GM21717 (cell line): ENCODE results near the gene MYH9.
"Not testable (repeated sequence)": the region's sequence is repeated elsewhere in the genome, so short reads cannot be mapped to it uniquely, and the experiment has no call there.

Experiments
- ATAC-seq: cut with Tn5 transposase; IDR thresholded peaks from one replicate; pipeline ENCODE4 v1.9.1; 2021; ENCODE audit warnings: mild to moderate bottlenecking, moderate library complexity; ENCODE audit not compliant: unreplicated experiment

MYH9 gene

GRCh38 chr22:36415415-36416168 is 27.8 kb upstream of the MYH9 start:
- ATAC-seq: no peak

- no peak for ATAC-seq
Observed at GRCh38 chr22:36413022-36413775, 25.4 kb upstream of the MYH9 start.

- ATAC-seq: no peak
Observed at GRCh38 chr22:36411589-36412258, 24.0 kb upstream of the MYH9 start.

DNA sequence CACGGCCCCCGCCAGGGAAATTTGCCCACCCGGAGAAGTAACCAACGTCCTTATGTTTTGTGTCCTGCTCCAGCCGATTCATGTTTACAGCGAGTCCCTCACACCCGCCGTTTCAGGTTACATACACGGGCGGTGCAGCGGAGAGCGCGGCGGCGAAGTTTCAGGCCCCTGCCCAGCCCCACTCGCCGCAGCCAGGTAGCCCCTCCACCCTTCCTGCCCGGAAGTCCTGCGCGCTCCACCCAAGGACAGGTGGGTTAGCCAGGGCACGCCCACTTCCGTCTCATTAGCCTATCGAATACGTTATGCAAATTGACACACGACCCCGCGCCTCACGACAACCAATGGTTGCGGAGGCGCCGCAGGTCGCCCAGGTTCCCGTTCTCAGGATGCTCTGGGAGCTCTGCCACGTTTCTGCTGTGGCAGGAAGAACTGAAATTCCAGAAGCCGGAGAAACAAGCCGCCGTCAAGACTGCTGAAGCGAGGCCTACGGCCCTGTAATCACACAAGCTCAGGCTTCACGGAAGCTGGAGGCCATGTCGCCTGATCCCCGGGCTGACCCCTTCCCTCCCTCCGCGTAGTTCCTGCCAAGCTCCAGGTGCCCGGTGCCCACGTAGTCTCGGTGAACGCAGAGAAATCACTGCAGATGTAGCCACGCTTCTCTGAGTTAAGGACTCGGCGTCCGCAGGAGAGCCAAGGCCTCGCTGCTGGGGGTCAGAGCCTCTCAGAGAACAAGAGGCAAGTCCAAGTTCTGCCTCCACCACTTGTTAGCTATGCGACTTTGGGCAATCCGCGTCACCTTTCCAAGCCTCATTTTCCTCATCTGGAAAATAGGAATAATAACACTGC is 22.4 kb upstream of the MYH9 start:
- no peak for ATAC-seq

GRCh38 chr22:36409554-36409910 is 21.8 kb upstream of the MYH9 start:
- ATAC-seq: not testable (repeated sequence)

GRCh38 chr22:36409056-36409455 is 21.3 kb upstream of the MYH9 start:
- ATAC-seq: no peak

DNA sequence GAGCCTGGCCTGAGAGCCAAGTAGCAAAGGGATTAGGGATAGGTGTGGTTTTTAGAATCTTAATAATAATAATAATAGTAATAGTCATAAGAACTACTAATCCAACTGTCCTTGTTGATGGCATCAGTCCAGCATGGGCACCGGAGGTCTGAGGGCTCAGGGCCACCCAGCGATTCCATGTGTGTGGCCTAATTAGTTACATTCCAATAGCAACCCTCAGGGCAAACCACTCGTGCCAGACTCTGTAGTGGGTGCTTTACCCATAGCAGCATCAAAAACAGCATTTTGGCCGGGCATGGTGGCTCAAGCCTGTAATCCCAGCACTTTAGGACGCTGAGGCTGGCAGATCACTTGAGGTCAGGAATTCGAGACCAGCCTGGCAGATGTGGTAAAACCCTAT is 19.0 kb upstream of the MYH9 start:
- ATAC-seq: no peak

DNA sequence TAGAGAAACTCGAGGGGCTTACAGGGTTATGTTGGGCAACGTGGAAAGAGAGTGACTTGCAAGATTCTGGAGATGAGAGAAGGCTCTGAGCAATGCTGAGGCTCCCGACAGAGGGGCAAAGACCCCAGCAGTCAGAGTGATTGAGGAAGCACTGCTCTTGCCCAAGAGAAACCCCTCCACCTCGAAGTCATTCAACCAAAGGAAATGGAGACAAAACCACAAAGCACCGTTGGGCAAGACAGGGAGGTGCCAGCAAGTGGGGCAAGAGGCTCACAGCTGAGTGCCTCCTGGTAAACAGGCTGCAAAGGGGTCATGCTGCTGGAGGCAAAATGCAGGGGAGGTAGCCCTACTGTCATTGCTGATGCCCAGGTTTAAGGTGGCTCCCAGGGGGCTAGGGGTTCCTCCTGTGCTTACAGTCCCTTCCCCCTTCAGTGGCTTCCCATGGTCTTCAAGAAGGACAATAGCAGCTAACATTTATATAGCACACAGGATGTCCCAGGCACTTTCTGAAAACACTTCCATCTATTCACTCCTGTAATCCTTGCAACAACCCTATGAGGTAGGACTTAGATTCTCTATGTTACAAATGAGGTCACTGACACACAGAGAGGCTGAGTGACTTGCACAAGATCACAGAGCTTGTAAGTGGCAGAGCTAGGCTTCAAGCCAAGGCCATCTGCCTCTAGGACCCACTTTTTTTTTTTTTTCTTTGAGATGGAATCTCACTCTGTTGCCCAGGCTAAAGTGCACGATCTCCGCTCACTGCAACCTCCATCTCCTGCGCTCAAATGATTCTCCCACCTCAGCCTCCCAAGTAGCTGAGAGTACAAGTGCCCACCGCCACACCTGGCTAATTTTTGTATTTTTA is 18.1 kb upstream of the MYH9 start:
- ATAC-seq: no peak

GRCh38 chr22:36405221-36405661 is 17.5 kb upstream of the MYH9 start:
- no peak for ATAC-seq

GRCh38 chr22:36404446-36404845 is 16.7 kb upstream of the MYH9 start:
- ATAC-seq: no peak

GRCh38 chr22:36399472-36399778 is 11.7 kb upstream of the MYH9 start:
- no peak for ATAC-seq

DNA sequence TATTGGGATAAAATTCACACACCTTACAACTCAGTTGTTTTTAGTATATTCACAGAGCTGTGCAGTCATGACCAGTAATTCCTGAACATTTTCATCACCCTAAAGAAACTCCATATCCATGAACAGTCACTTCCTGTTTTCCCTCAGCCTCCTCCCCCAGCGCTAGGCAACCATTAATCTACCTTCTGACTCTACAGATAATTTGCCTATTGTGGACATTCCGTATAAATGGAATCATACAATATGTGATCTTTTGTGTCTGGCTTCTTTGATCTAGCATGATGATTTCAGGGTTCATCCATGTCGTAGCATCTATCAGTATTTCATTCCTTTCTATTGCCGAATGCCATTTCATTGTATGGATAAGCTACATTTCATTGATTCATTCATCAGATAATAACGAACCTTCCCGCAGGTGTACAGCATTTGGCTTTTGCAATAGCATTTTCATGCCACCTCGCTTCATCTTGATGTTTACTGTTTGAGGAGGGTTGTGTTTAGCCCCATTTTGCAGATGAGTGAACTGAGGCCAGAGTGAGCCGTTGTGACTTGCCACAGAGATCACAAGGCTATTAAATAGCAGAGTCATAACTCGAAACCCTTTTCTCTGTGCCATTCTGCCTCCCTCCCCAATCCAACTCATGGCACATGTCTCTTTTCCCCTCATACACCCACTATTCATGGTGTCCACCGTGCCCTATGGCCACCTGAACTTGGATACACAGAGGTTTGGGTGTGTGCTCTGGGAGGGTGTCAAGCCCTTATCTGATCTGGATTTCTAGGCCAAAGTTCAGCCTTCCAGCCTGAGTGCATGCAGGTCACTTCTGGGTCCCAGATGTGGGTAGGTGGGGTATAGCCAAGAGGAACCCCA is 11.1 kb upstream of the MYH9 start:
- ATAC-seq: no peak

DNA sequence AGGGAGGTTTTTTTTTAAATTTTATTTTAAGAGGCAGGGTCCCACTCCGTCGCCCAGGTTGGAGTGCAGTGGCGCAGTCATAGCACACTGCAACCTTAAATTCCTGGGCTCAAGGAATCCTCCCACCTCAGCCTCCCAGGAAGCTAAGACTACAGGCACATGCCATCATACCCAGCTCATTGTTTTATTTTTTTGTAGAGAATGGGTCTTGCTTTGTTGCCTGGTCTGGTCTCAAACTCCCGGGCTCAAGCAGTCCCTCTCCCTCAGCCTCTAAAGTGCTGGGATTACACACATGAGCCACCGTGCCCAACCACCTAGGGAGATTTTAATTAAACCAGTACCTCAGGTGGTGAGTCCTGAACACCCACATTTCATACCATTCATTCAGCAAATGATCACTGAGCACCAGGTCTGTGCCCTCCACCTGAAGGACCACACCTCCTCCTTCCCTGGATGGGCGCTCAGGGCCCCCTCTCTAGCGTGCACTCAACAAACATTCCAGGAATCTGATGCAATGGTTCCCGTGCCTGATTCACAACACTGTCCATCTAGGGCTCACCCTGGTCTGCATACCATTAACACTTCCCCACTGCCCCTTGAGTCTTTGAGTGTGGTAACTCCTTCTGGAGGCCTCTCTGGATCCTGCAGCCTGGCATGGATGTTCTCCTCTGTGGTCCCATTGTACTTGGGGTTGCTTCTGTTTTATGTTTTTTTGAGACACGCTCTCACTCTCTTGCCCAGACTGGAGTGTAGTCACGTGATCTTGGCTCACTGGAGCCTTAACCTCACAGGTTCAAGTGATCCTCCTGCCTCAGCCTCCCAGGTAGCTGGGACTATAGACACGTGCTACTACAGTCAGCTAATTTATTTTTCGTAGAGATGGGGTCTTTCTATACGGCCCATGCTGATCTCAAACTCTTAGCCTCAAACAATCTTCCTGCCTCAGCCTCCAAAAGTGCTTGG is 9.6 kb upstream of the MYH9 start:
- no peak for ATAC-seq

DNA sequence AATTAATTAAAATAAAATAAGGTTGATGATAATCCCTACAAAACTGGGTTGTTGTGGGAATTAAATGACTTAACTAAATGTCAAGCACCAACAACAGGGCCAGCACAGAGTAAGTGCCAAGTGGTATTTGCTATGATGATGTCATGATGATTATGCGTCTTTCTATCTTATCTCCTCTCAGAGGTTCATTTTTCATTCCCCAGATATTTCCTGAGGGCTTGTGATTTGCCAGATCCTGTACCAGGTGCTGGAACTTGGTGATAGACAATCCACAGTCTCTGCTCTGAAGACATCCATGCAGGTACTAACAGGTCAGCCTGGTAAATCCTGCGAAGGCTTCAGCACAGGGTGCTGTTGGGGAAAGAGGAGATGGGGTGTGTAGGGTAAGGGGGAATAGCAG is 8.1 kb upstream of the MYH9 start:
- no peak for ATAC-seq

DNA sequence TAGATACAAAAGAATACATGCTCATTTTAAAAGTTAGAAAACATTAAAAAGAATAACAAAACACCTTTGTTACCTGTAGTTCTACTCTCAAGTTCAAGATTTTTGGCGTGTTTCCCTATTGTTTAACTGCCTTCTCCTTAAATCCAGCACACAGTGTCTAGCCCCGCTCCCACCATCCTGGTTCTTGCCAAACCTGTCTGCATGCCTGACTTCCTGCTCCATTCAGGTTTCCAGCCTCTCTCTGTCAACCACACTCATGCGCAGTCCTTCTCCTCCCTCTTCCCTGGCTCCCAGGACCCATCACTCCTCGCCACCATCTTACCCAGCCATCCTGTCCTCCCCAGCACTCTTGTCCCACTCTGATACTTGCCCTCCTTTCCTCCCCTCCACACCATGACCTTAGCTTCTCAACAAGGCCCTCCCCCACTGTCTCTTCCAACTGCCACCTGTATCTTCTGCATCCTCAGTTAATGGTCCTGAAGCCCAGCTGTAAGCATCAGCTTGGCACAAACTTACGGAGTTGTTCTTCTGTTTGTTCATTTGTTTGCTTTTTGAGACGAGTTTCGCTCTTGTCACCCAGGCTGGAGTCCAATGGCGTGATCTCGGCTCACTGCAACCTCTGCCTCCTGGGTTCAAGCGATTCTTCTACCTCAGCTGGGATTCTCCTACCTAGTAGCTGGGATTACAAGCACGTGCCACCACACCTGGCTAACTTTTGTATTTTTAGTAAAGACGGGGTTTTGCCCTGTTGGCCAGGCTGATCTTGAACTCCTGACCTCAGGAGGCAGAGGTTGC is 7.5 kb upstream of the MYH9 start:
- no peak for ATAC-seq

- no peak for ATAC-seq
Observed at GRCh38 chr22:36391638-36392037, 3.9 kb upstream of the MYH9 start.

DNA sequence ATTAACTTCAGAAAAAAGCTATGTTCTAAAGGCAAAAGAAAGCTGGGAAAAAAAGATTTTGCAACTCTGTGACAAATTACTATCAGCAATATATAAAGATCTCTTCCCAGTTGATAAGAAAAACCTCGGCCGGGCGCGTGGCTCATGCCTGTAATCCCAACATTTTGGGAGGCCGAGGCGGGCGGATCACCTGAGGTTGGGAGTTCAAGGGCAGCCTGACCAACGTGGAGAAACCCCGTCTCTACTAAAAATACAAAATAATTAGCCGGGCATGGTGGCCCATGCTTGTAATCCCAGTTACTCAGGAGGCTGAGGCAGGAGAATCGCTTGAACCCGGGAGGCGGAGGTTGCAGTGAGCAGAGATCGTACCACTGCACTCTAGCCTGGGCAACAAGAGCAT is 1.4 kb upstream of the MYH9 start:
- ATAC-seq: not testable (repeated sequence)

- no peak for ATAC-seq
Observed at GRCh38 chr22:36387709-36387958, 133 bp downstream of the MYH9 start.
